GM23338 (cell line): ENCODE results near the gene DTNBP1. TPM values are rescaled to one million over a fixed set of nuclear protein-coding genes. Genes with fewer than 3 reads are reported as not detected.

Source experiments
- ATAC-seq: fragments of 200-7000 bp; cut with Tn5 transposase; 3 replicates; pipeline ENCODE4 v1.9.1; 2020
- DNase-seq: peaks from one replicate; pipeline ENCODE4 v3.0.0-alpha.2; 2015; ENCODE audit warnings: low spot score
- H2AFZ ChIP-seq: fragments of 200-600 bp; sonication (generic); 2 replicates; pipeline ENCODE4 v1.8.0; 2016; ENCODE audit warnings: antibody characterized with exemption, mild to moderate bottlenecking, moderate library complexity
- H3F3A ChIP-seq: fragments of 200-600 bp; sonication (generic); replicated peaks from 2 replicates; pipeline ENCODE4 v1.8.0; 2017; ENCODE audit warnings: antibody characterized with exemption, mixed run types, low read depth
- H3K27ac ChIP-seq: fragments of 200-600 bp; sonication (generic); 2 replicates; pipeline ENCODE4 v1.6.1; 2016; ENCODE audit warnings: low read depth
- H3K27me3 ChIP-seq: fragments of 200-600 bp; sonication (generic); 2 replicates; pipeline ENCODE4 v1.8.0; 2016; ENCODE audit warnings: mild to moderate bottlenecking, mixed run types, moderate library complexity; ENCODE audit not compliant: insufficient read depth
- H3K36me3 ChIP-seq: fragments of 200-600 bp; sonication (generic); 2 replicates; pipeline ENCODE4 v1.8.0; 2016; ENCODE audit warnings: mild to moderate bottlenecking; ENCODE audit not compliant: insufficient read depth
- H3K4me1 ChIP-seq: fragments of 200-600 bp; sonication (generic); 2 replicates; pipeline ENCODE4 v1.8.0; 2016; ENCODE audit warnings: mild to moderate bottlenecking, moderate library complexity; ENCODE audit not compliant: insufficient read depth
- H3K4me2 ChIP-seq: fragments of 200-600 bp; sonication (generic); 2 replicates; pipeline ENCODE4 v1.7.1; 2017; ENCODE audit warnings: mixed run types
- H3K4me3 ChIP-seq: fragments of 200-600 bp; sonication (generic); 2 replicates; pipeline ENCODE4 v1.6.1; 2016; ENCODE audit warnings: mixed run types
- H3K79me2 ChIP-seq: fragments of 200-600 bp; sonication (generic); replicated peaks from 2 replicates; pipeline ENCODE4 v1.8.0; 2017; ENCODE audit warnings: mild to moderate bottlenecking; ENCODE audit not compliant: insufficient read depth
- H3K9me2 ChIP-seq: fragments of 200-600 bp; sonication (generic); 2 replicates; pipeline ENCODE4 v1.8.0; 2017; ENCODE audit not compliant: insufficient read depth
- H4K20me1 ChIP-seq: fragments of 200-600 bp; sonication (generic); replicated peaks from 2 replicates; pipeline ENCODE4 v1.8.0; 2017; ENCODE audit warnings: mild to moderate bottlenecking; ENCODE audit not compliant: insufficient read depth
- H3K27ac Mint-ChIP-seq: 2 replicates; pipeline ENCODE4 v1.8.0; 2020; ENCODE audit warnings: inconsistent platforms, mild to moderate bottlenecking, moderate library complexity, mixed read lengths
- H3K27me3 Mint-ChIP-seq: 3 replicates; pipeline ENCODE4 v1.8.0; 2022; ENCODE audit warnings: low read depth, mild to moderate bottlenecking, moderate library complexity, mixed read lengths, inconsistent platforms; ENCODE audit not compliant: insufficient read depth, poor library complexity
- H3K36me3 Mint-ChIP-seq: 3 replicates; pipeline ENCODE4 v1.8.0; 2021; ENCODE audit warnings: low read depth, mild to moderate bottlenecking, inconsistent platforms, moderate library complexity, mixed read lengths
- H3K4me1 Mint-ChIP-seq: 3 replicates; pipeline ENCODE4 v1.8.0; 2020; ENCODE audit warnings: mild to moderate bottlenecking, inconsistent platforms, mixed read lengths
- H3K4me3 Mint-ChIP-seq: 3 replicates; pipeline ENCODE4 v1.8.0; 2021; ENCODE audit warnings: moderate library complexity, mild to moderate bottlenecking, inconsistent platforms, mixed read lengths
- H3K9me3 Mint-ChIP-seq: 3 replicates; pipeline ENCODE4 v1.8.0; 2020; ENCODE audit warnings: moderate library complexity, mild to moderate bottlenecking, inconsistent platforms, mixed read lengths
- CTCF ChIP-seq, 2 experiments: fragments of 200-600 bp in 1 of 2; sonication (generic) in 1 of 2; conservative IDR thresholded peaks; 2 replicates each; pipeline versions ENCODE4 v1.5.1 to v1.6.1; 2016 to 2017; ENCODE audit warnings: antibody characterized with exemption in 2 of 2, low read depth in 2 of 2, mild to moderate bottlenecking in 2 of 2, moderate library complexity in 1 of 2
- JUNB ChIP-seq: IDR thresholded peaks from one replicate; pipeline ENCODE4 v1.6.1; 2016; ENCODE audit warnings: antibody characterized with exemption; ENCODE audit not compliant: unreplicated experiment
- POLR2AphosphoS5 ChIP-seq: IDR thresholded peaks from 2 replicates; pipeline ENCODE4 v1.6.1; 2016; ENCODE audit warnings: antibody characterized with exemption, low read depth
- polyA plus RNA-seq: library from polyadenylated mRNA; unstranded; fragments of >200 nt; fragmentation: Nextera tagmentation; extraction: Ambion mirVana; gene quantifications from 2 replicates; pipeline ENCODE4 v1.2.1, GENCODE V29; 2016
- total RNA-seq: library from RNA; depleted of rRNA; stranded (reverse); fragments of >200 nt; shearing (Covaris generic); gene quantifications from 2 replicates; pipeline ENCODE4 v1.2.3, GENCODE V29; 2014
- TF ChIP-seq, protein P1 (sequence below): IDR thresholded peaks from 2 replicates; pipeline ENCODE4 v1.6.1; 2016; ENCODE audit warnings: antibody characterized with exemption
- TF ChIP-seq, protein P2 (sequence below): fragments of 250-450 bp; sonication (Bioruptor Pico); IDR thresholded peaks from 2 replicates; pipeline ENCODE4 v1.5.0; 2020; ENCODE audit warnings: mild to moderate bottlenecking, moderate library complexity

The DTNBP1 gene
- total and polyA plus RNA-seq, 2 experiments from 2014 or later, result 12.1 to 20.1 TPM

GRCh38 chr6:15522427-15522826 lies 140.4 kb downstream of the DTNBP1 start:
- H3K4me2 ChIP-seq, result no peak overlapping the region
- DNase-seq, result no peak
- no peak overlapping the region for H3K4me3 ChIP-seq
- H3K79me2 ChIP-seq, result 0 out of 2 replicates have a peak, but pooled peaks cover 4% of the 10 kb centered on the region
- H3K9me2 ChIP-seq, result no peaks in the 10 kb centered on the region
- peaks cover 19% of the 10 kb centered on the region; the same call in 2 of the 3 replicates for H3K4me1 Mint-ChIP-seq
- H3K27ac ChIP-seq, result peak overlapping the region; percentile 84; the same call in 1 of the 2 replicates
- peaks cover 46% of the 10 kb centered on the region for H3K9me3 Mint-ChIP-seq
- H3K36me3 ChIP-seq, result peaks cover 50% of the 10 kb centered on the region
- H3K27me3 Mint-ChIP-seq, result peaks cover 76% of the 10 kb centered on the region
- H3F3A ChIP-seq, result peaks cover 60% of the 10 kb centered on the region
- H3K27me3 ChIP-seq, result no peaks in the 10 kb centered on the region
- peaks cover 98% of the 10 kb centered on the region for H3K36me3 Mint-ChIP-seq
- no peak overlapping the region for H3K4me3 Mint-ChIP-seq
- no peak overlapping the region for H2AFZ ChIP-seq
- peak overlapping the region; percentile 54; the same call in 1 of the 2 replicates for H3K27ac Mint-ChIP-seq
- TF ChIP-seq, protein P1, sequence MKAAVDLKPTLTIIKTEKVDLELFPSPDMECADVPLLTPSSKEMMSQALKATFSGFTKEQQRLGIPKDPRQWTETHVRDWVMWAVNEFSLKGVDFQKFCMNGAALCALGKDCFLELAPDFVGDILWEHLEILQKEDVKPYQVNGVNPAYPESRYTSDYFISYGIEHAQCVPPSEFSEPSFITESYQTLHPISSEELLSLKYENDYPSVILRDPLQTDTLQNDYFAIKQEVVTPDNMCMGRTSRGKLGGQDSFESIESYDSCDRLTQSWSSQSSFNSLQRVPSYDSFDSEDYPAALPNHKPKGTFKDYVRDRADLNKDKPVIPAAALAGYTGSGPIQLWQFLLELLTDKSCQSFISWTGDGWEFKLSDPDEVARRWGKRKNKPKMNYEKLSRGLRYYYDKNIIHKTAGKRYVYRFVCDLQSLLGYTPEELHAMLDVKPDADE, result no peak
- TF ChIP-seq POLR2AphosphoS5 (peak; percentile 51; the same call in 1 of the 2 replicates), JUNB (no peak)
- ATAC-seq, result peak; percentile 7; the same call in 2 of the 3 replicates
- H4K20me1 ChIP-seq, result peaks cover 24% of the 10 kb centered on the region
- H3K4me1 ChIP-seq, result peaks cover 9% of the 10 kb centered on the region; the same call in 1 of the 2 replicates

DNA sequence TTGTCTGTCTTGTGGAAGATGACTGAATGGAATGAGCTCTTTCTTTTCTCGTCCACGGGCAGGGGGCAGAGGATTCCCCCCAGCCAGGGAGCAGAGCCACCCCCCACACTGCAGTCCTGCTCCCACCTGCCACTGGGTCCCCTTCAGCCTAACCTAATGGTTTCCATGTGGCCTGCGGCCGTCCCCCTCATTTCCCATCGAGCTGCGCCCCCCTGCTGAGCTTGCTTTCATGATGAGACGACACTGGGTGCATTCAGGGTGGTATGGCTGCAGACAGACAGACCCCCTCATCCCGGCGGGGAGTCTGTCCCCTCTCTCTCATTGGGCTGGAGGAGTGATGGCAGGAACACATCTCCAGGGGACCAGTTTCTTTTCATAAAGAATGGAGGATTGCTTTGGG lies 140.8 kb downstream of the DTNBP1 start:
- Mint-ChIP-seq H3K9me3 (peaks cover 44% of the 10 kb centered on the region), H3K27ac (no peak overlapping the region), H3K4me3 (no peak overlapping the region), H3K27me3 (peaks cover 77% of the 10 kb centered on the region), H3K4me1 (peaks cover 19% of the 10 kb centered on the region; the same call in 2 of the 3 replicates), H3K36me3 (peaks cover 100% of the 10 kb centered on the region)
- H3K27ac ChIP-seq, result peak overlapping the region; percentile 84
- peaks cover 4% of the 10 kb centered on the region; the same call in 1 of the 2 replicates for H3K79me2 ChIP-seq
- no peak overlapping the region for H3K4me3 ChIP-seq
- H3K4me2 ChIP-seq, result no peak overlapping the region
- H3K27me3 ChIP-seq, result no peaks in the 10 kb centered on the region
- H3F3A ChIP-seq, result peaks cover 62% of the 10 kb centered on the region
- peaks cover 28% of the 10 kb centered on the region for H4K20me1 ChIP-seq
- TF ChIP-seq JUNB, result no peak
- no peak for TF ChIP-seq CTCF (conservative IDR thresholded peaks at IDR 0.05; ENCODE audit: low read depth in 2 of 2)
- TF ChIP-seq, protein P2, sequence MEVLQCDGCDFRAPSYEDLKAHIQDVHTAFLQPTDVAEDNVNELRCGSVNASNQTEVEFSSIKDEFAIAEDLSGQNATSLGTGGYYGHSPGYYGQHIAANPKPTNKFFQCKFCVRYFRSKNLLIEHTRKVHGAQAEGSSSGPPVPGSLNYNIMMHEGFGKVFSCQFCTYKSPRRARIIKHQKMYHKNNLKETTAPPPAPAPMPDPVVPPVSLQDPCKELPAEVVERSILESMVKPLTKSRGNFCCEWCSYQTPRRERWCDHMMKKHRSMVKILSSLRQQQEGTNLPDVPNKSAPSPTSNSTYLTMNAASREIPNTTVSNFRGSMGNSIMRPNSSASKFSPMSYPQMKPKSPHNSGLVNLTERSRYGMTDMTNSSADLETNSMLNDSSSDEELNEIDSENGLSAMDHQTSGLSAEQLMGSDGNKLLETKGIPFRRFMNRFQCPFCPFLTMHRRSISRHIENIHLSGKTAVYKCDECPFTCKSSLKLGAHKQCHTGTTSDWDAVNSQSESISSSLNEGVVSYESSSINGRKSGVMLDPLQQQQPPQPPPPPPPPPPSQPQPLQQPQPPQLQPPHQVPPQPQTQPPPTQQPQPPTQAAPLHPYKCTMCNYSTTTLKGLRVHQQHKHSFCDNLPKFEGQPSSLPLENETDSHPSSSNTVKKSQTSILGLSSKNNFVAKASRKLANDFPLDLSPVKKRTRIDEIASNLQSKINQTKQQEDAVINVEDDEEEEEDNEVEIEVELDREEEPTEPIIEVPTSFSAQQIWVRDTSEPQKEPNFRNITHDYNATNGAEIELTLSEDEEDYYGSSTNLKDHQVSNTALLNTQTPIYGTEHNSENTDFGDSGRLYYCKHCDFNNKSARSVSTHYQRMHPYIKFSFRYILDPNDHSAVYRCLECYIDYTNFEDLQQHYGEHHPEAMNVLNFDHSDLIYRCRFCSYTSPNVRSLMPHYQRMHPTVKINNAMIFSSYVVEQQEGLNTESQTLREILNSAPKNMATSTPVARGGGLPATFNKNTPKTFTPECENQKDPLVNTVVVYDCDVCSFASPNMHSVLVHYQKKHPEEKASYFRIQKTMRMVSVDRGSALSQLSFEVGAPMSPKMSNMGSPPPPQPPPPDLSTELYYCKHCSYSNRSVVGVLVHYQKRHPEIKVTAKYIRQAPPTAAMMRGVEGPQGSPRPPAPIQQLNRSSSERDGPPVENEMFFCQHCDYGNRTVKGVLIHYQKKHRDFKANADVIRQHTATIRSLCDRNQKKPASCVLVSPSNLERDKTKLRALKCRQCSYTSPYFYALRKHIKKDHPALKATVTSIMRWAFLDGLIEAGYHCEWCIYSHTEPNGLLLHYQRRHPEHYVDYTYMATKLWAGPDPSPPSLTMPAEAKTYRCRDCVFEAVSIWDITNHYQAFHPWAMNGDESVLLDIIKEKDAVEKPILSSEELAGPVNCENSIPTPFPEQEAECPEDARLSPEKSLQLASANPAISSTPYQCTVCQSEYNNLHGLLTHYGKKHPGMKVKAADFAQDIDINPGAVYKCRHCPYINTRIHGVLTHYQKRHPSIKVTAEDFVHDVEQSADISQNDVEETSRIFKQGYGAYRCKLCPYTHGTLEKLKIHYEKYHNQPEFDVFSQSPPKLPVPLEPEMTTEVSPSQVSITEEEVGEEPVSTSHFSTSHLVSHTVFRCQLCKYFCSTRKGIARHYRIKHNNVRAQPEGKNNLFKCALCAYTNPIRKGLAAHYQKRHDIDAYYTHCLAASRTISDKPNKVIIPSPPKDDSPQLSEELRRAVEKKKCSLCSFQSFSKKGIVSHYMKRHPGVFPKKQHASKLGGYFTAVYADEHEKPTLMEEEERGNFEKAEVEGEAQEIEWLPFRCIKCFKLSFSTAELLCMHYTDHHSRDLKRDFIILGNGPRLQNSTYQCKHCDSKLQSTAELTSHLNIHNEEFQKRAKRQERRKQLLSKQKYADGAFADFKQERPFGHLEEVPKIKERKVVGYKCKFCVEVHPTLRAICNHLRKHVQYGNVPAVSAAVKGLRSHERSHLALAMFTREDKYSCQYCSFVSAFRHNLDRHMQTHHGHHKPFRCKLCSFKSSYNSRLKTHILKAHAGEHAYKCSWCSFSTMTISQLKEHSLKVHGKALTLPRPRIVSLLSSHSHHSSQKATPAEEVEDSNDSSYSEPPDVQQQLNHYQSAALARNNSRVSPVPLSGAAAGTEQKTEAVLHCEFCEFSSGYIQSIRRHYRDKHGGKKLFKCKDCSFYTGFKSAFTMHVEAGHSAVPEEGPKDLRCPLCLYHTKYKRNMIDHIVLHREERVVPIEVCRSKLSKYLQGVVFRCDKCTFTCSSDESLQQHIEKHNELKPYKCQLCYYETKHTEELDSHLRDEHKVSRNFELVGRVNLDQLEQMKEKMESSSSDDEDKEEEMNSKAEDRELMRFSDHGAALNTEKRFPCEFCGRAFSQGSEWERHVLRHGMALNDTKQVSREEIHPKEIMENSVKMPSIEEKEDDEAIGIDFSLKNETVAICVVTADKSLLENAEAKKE (CRISPR knock-in tag), result no peak
- TF ChIP-seq POLR2AphosphoS5, result peak; percentile 0; the same call in 1 of the 2 replicates
- H3K9me2 ChIP-seq, result no peaks in the 10 kb centered on the region
- H2AFZ ChIP-seq, result no peak overlapping the region
- H3K4me1 ChIP-seq, result peaks cover 9% of the 10 kb centered on the region; the same call in 1 of the 2 replicates
- DNase-seq (no peak), ATAC-seq (no peak)
- H3K36me3 ChIP-seq, result peaks cover 54% of the 10 kb centered on the region
